Measurements from ENCODE around the gene NDUFB5. TPM values are rescaled to one million over a fixed set of nuclear protein-coding genes. Genes with fewer than 3 reads are reported as not detected.

Gene NDUFB5
- total RNA-seq, 1 experiment from 2014 or later, result 142 TPM

DNA sequence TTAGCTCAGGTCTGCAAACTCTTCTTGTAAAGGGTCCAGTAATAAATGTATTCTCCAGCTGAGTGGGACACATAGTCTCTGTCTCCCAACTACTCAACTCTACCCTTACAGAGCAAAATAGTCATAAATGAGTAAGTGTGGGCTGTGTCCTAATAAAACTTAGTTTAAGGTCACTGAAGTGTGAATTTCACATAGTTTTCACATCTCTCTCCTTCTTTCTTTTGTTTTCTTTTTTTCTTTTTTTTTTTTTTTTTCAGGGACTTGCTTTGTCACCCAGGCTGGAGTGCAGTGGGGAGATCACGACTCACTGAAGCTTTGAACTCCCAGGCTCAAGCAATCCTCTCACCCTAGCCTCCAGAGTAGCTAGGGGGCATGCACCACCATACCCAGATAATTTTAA is 43.8 kb upstream of the NDUFB5 start:
- intact Hi-C loops (cut with micrococcal nuclease; ENCODE audit: unreplicated experiment), result loop anchor here (5.0 kb wide), 1 partner anchor 238 kb away; the partner anchor contains the start of gene ZNF639
- no peak for ATAC-seq
- H3K9me3 ChIP-seq (ENCODE audit: control insufficient read depth, insufficient read depth, low read depth, low read length), result no peaks in the 10 kb centered on the region

DNA sequence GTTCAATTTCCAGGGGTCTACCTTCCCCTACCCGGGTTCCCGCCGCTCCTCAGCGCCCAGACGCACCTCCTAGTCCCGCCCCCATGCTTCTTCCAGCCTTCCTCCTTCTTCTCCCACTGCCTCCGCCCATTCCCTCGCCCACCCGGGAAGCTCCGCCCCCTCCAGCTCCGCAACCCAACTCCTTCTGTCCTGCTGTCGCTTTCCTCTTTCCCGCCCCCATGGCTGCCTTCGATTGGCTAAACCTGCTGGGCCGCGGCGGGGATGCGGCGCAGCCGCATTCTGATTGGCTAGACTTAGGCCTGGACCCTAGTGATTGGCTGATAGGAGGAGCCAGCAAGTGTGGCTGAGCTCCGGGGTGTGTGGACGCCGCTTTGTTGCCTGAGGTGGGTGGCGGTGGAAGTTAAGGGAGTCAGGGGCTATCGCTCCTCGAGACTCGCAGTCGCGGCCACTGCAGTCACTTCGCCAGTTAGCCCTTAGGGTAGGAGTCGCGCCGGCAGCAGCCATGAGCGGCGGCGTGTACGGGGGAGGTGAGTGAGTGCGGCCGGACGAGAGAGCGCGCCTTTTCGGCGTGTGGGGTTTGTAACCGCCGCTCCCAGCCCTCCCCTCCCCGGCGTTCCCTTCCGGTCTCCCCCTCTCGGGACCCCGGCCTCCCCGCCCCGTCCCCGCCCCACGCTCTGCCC is 41.9 kb upstream of the NDUFB5 start, which contains the start of gene ACTL6A:
Gene ACTL6A, plus strand, starts transcription at position 336 of the 680 bp plus-strand sequence. Its CDS starts 167 bp downstream, at position 503.
- in situ Hi-C loops (cut with HindIII; ENCODE audit: low pct_unique_long_range_greater_than_20kb, low sequenced_read_pairs) (no loop called here), intact Hi-C loops (cut with micrococcal nuclease; ENCODE audit: unreplicated experiment) (loop anchor here (5.0 kb wide), 1 partner anchor 240 kb away; the partner anchor contains the start of gene ZNF639)
- TF ChIP-seq SIN3A (IDR thresholded peaks at IDR 0.05; ENCODE audit: borderline replicate concordance, insufficient read depth, low read depth, low read length), result peak; percentile 91; the same call in 1 of the 2 replicates
- TF ChIP-seq, protein P1, sequence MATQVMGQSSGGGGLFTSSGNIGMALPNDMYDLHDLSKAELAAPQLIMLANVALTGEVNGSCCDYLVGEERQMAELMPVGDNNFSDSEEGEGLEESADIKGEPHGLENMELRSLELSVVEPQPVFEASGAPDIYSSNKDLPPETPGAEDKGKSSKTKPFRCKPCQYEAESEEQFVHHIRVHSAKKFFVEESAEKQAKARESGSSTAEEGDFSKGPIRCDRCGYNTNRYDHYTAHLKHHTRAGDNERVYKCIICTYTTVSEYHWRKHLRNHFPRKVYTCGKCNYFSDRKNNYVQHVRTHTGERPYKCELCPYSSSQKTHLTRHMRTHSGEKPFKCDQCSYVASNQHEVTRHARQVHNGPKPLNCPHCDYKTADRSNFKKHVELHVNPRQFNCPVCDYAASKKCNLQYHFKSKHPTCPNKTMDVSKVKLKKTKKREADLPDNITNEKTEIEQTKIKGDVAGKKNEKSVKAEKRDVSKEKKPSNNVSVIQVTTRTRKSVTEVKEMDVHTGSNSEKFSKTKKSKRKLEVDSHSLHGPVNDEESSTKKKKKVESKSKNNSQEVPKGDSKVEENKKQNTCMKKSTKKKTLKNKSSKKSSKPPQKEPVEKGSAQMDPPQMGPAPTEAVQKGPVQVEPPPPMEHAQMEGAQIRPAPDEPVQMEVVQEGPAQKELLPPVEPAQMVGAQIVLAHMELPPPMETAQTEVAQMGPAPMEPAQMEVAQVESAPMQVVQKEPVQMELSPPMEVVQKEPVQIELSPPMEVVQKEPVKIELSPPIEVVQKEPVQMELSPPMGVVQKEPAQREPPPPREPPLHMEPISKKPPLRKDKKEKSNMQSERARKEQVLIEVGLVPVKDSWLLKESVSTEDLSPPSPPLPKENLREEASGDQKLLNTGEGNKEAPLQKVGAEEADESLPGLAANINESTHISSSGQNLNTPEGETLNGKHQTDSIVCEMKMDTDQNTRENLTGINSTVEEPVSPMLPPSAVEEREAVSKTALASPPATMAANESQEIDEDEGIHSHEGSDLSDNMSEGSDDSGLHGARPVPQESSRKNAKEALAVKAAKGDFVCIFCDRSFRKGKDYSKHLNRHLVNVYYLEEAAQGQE (IDR thresholded peaks at IDR 0.05; ENCODE audit: insufficient read depth in 1 of 2, low read depth in 2 of 2, low read length in 1 of 2), result no peak
- TF ChIP-seq POLR2AphosphoS5 (IDR thresholded peaks at IDR 0.05; ENCODE audit: low read depth, low read length), result peak; percentile 95
- TF ChIP-seq TCF7L2 (IDR thresholded peaks at IDR 0.05; ENCODE audit: low read depth, low read length), result peak; percentile 41; the same call in 1 of the 2 replicates
- peak; percentile 97 for ATAC-seq
- no peaks in the 10 kb centered on the region; the same call in 1 of the 2 replicates for H3K36me3 ChIP-seq (ENCODE audit: control insufficient read depth, insufficient read depth, low read length)
- no peaks in the 10 kb centered on the region for H3K9me3 ChIP-seq (ENCODE audit: control insufficient read depth, insufficient read depth, low read depth, low read length)
- H3K27ac ChIP-seq (ENCODE audit: low read length), result peak within 1 kb of the TSS; percentile 92
- H3K4me1 ChIP-seq (ENCODE audit: control insufficient read depth, insufficient read depth, low read length), result peaks cover 16% of the 10 kb centered on the region
- no TSS peak for BruUV-seq (replicated peaks)
- no peaks in the 10 kb centered on the region for H3K27me3 ChIP-seq (ENCODE audit: control insufficient read depth, insufficient read depth, low read length)
- H3K4me3 ChIP-seq (ENCODE audit: low read depth in 2 of 2, low read length in 2 of 2), result peak within 1 kb of the TSS; percentile 77 to 86
- ChIA-PET CTCF (interaction anchor here (0.7 to 1.2 kb wide), 3 partner anchors 18 to 189 kb away, joined by 3 to 4 read pairs (median 3); no protein-coding TSS in a partner anchor), POLR2A (interaction anchor here (0.6 to 1.8 kb wide), 7 partner anchors 9 to 730 kb away, joined by 3 to 7 read pairs (median 4); partner anchors contain the start of genes MRPL47 and NDUFB5)
- peak; percentile 99 for DNase-seq (ENCODE audit: low read depth, low spot score)

More for the DNA sequence above, 43.8 kb upstream of the NDUFB5 start:
- ChIA-PET CTCF (interaction anchor here (0.6 to 0.7 kb wide), 5 partner anchors 9 to 402 kb away, joined by 3 to 9 read pairs (median 5); no protein-coding TSS in a partner anchor), POLR2A (no interaction called here)
- no peak for TF ChIP-seq POLR2AphosphoS5 (IDR thresholded peaks at IDR 0.05; ENCODE audit: low read depth, low read length)
- no peak for TF ChIP-seq SIN3A (IDR thresholded peaks at IDR 0.05; ENCODE audit: borderline replicate concordance, insufficient read depth, low read depth, low read length)
- TF ChIP-seq TCF7L2 (IDR thresholded peaks at IDR 0.05; ENCODE audit: low read depth, low read length), result no peak
- TF ChIP-seq, protein P1 (IDR thresholded peaks at IDR 0.05; ENCODE audit: insufficient read depth in 1 of 2, low read depth in 2 of 2, low read length in 1 of 2), result no peak
- TF ChIP-seq, protein P2, sequence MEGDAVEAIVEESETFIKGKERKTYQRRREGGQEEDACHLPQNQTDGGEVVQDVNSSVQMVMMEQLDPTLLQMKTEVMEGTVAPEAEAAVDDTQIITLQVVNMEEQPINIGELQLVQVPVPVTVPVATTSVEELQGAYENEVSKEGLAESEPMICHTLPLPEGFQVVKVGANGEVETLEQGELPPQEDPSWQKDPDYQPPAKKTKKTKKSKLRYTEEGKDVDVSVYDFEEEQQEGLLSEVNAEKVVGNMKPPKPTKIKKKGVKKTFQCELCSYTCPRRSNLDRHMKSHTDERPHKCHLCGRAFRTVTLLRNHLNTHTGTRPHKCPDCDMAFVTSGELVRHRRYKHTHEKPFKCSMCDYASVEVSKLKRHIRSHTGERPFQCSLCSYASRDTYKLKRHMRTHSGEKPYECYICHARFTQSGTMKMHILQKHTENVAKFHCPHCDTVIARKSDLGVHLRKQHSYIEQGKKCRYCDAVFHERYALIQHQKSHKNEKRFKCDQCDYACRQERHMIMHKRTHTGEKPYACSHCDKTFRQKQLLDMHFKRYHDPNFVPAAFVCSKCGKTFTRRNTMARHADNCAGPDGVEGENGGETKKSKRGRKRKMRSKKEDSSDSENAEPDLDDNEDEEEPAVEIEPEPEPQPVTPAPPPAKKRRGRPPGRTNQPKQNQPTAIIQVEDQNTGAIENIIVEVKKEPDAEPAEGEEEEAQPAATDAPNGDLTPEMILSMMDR (IDR thresholded peaks at IDR 0.05), result no peak
- H3K4me1 ChIP-seq (ENCODE audit: control insufficient read depth, insufficient read depth, low read length), result peaks cover 15% of the 10 kb centered on the region
- no TSS peak for BruUV-seq (replicated peaks)
- H3K27me3 ChIP-seq (ENCODE audit: control insufficient read depth, insufficient read depth, low read length), result no peaks in the 10 kb centered on the region; the same call in 1 of the 2 replicates
- no peak for DNase-seq (ENCODE audit: low read depth, low spot score)
- in situ Hi-C loops (cut with HindIII; ENCODE audit: low pct_unique_long_range_greater_than_20kb, low sequenced_read_pairs), result no loop called here
- H3K36me3 ChIP-seq (ENCODE audit: control insufficient read depth, insufficient read depth, low read length), result no peaks in the 10 kb centered on the region; the same call in 1 of the 2 replicates
- no peak overlapping the region for H3K27ac ChIP-seq (ENCODE audit: low read length)
- no peak overlapping the region for H3K4me3 ChIP-seq (ENCODE audit: low read depth in 2 of 2, low read length in 2 of 2)

Measured in Panc1 (cell line).